WI38 (cell line): Measurements from ENCODE around the gene SGMS2.
A peak's percentile ranks its signal among the peaks of the same experiment; 100 is the strongest.

ENCODE experiments used
- H3K4me3 ChIP-seq: 2 replicates; pipeline ENCODE4 v1.5.1; 2011; ENCODE audit warnings: low read depth, mild to moderate bottlenecking, control low read depth, low read length
- CTCF ChIP-seq: IDR thresholded peaks from 2 replicates; pipeline ENCODE4 v1.5.1; 2012; ENCODE audit warnings: low read depth, mild to moderate bottlenecking, control low read depth, low read length

Gene SGMS2

DNA sequence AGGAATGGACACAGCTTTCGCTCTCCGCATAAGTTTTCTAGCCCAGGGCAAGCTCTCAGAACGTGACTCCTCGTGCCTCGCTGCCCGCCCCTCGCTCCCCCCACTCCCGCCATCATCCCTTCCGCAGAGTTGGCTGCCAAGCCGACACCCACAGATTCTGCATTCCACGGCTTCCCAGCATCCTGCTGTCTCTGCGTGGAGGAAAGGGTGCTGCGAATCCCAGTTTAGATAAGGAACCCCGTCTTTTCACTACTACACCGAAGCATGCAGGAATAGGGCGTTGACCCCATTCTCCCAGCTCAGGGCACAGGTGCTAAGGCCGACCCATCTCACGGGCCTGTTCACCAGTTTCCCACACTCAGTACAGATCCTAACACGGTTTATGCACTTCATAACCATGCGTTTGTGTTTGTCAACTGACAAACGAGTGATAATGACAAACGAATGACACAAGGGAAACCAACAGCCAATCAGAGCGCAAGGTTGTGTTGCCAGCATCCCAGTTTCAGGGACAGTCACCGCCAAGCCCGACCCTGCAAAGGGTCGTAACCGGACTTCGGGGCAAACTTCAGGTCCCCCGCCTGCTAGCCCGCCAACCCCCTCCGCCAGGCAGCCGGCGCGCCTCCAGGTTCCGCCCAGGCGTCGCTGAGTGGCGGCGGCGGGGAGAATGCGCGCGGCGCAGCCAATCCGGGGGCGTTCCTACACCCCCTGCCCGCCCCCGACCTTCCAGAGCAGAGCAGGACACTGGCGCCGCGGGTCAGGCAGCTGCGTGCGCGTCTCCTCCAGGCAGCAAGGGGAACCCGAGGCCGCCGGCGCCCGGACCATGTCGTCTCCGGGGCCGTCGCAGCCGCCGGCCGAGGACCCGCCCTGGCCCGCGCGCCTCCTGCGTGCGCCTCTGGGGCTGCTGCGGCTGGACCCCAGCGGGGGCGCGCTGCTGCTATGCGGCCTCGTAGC is 106.4 kb downstream of the SGMS2 start, which contains the start of gene CYP2U1:
TSS of gene CYP2U1 (plus strand) at position 729 of the 954 bp plus-strand sequence. CDS start at position 824, 95 bp downstream.
- TF ChIP-seq CTCF = no peak
- peak within 1 kb of the TSS; percentile 74 for H3K4me3 ChIP-seq

- TF ChIP-seq CTCF = no peak
- H3K4me3 ChIP-seq = peak overlapping the region; percentile 74
Measured at GRCh38 chr4:107931775-107932321, 107.1 kb downstream of the SGMS2 start.

DNA sequence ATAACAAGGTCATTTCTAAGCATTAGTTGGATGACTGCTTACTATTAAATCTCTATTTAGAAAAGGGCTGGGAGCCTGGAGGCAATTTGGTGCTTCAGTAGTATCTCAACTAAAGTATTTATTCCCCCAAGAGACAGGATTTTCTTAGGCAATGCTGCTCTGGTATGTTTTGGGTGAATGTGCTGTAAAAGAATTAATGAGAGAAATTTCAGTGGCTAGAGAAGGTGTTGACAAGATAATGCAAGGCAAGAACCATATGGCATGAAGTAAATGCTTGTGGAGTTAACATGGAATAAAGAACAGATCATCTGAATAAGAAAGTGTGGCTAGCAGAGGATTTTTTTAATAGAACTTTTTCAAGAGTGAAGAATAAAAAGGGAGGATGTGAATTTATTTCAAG is 110.5 kb downstream of the SGMS2 start:
- no peak overlapping the region for H3K4me3 ChIP-seq
- no peak for TF ChIP-seq CTCF

GRCh38 chr4:107937040-107937439 is 112.3 kb downstream of the SGMS2 start:
- H3K4me3 ChIP-seq = no peak overlapping the region
- TF ChIP-seq CTCF = no peak

- H3K4me3 ChIP-seq = no peak overlapping the region
- no peak for TF ChIP-seq CTCF
Measured at GRCh38 chr4:107939307-107939706, 114.6 kb downstream of the SGMS2 start.

DNA sequence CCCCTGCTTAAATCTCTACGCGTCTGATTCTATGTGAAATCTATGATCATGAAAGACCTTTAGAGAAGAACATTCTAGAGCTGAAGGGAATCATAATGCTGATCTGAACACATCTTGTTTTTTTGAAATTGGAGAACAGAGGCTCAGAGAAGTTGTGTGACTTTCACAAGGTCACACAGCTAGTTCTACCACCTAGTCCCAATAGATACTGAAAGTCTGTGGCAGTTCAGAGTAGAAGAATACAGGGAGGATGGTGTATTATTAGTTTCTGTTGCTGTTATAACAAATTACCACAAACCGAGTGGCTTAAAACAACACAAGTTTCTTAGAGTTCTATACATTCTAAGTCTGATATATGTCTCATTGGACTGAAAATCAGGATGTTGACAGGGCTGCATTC is 121.1 kb downstream of the SGMS2 start:
- H3K4me3 ChIP-seq = no peak overlapping the region
- TF ChIP-seq CTCF = no peak
